ENCODE results near the gene WDCP. TPM values are rescaled to one million over a fixed set of nuclear protein-coding genes. Genes with fewer than 3 reads are reported as not detected.

Gene WDCP
- total and polyA plus RNA-seq, 7 donors = 4.6 to 17.3 (median 7.1) TPM

DNA sequence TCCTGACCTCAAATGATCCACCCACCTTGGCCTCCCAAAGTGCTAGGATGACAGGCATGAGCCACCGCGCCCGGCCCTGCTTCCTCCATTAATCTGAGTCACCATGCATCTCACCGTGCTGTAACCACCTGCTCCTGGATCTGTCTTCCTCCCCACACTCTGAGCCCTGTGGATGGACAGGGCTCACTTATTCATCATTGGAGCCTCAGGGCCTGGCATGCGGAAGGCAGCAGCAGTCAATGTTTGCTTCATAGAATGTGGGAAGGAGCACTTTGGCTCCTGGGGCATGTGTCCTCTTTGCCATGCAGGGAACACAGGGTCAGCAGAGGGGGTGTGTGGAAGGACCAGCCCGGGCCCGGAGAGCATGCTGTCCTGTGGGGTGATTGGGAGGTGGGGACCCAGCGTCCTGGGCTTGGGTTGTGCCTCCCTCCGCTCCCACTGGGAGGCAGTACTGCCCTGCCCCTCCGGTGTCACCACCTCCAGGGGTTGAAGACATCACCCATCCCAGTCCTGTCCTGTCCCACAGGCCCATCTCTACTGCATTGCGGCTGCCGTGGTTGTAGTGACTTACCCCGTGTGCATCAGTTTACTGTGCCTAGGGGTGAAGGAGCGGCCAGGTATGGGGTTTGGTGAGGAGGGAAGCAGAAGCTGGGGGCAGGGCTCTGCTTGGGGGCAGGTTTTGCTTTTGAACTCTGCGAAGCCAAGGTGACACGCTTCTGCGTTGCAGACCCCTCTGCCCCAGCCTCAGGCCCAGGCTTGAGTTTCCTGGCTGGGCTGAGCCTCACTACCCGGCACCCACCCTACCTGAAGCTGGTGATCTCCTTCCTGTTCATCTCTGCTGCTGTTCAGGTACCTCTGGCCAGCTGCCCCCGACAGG is 25.8 kb downstream of the WDCP start:
- DNase-seq = no peak
- H3K9me3 ChIP-seq = no peaks in the 10 kb centered on the region
- H3K36me3 ChIP-seq (ENCODE audit: insufficient read depth in 1 of 2, low read depth in 1 of 2) = peaks cover 0 to 23% of the 10 kb centered on the region in 2 donors
- no peak overlapping the region for H3K27ac ChIP-seq
- intact Hi-C loops (cut with DNase I) = no loop called here
- H3K4me3 ChIP-seq = no peak overlapping the region
- ATAC-seq = no peak
- TF ChIP-seq, protein P1, sequence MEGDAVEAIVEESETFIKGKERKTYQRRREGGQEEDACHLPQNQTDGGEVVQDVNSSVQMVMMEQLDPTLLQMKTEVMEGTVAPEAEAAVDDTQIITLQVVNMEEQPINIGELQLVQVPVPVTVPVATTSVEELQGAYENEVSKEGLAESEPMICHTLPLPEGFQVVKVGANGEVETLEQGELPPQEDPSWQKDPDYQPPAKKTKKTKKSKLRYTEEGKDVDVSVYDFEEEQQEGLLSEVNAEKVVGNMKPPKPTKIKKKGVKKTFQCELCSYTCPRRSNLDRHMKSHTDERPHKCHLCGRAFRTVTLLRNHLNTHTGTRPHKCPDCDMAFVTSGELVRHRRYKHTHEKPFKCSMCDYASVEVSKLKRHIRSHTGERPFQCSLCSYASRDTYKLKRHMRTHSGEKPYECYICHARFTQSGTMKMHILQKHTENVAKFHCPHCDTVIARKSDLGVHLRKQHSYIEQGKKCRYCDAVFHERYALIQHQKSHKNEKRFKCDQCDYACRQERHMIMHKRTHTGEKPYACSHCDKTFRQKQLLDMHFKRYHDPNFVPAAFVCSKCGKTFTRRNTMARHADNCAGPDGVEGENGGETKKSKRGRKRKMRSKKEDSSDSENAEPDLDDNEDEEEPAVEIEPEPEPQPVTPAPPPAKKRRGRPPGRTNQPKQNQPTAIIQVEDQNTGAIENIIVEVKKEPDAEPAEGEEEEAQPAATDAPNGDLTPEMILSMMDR (IDR thresholded peaks at IDR 0.05) = no peak
- WGBS, 3 donors = 75 to 81% (median 79%) methylated on average over 19 of the region's 19 CpGs
- no peaks in the 10 kb centered on the region for H3K4me1 ChIP-seq
- no peaks in the 10 kb centered on the region for H3K27me3 ChIP-seq (ENCODE audit: insufficient read depth in 3 of 3, low read length in 2 of 3)

DNA sequence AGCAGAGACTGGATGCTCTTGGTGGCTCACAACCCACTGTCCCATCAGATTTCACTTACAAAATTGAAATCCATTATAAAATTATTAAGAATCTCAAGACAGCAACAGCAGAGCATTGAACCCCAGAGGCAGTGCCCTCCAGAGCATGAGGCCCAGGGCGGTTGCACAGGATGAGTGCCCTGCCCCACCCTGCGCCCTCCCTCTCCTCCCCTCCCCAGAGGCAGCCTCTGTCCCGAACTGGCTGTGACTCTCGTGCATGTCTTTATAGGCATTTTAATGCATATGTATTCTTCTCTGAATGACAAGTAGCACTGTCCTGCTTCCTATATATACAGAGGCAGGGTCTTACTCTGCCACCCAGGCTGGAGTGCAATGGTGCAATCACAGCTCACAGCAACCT is 26.9 kb downstream of the WDCP start:
- DNase-seq (no peak), ATAC-seq (no peak)
- Histone ChIP-seq H3K36me3 (ENCODE audit: insufficient read depth in 1 of 2, low read depth in 1 of 2) (peaks cover 0 to 18% of the 10 kb centered on the region in 2 donors), H3K4me3 (no peak overlapping the region), H3K27me3 (ENCODE audit: insufficient read depth in 3 of 3, low read length in 2 of 3) (no peaks in the 10 kb centered on the region), H3K4me1 (no peaks in the 10 kb centered on the region), H3K27ac (no peak overlapping the region), H3K9me3 (no peaks in the 10 kb centered on the region)
- intact Hi-C loops (cut with DNase I) = no loop called here
- TF ChIP-seq, protein P1 (IDR thresholded peaks at IDR 0.05) = no peak
- 73 to 85% (median 76%) methylated on average over 4 of the region's 4 CpGs for WGBS, 3 donors

DNA sequence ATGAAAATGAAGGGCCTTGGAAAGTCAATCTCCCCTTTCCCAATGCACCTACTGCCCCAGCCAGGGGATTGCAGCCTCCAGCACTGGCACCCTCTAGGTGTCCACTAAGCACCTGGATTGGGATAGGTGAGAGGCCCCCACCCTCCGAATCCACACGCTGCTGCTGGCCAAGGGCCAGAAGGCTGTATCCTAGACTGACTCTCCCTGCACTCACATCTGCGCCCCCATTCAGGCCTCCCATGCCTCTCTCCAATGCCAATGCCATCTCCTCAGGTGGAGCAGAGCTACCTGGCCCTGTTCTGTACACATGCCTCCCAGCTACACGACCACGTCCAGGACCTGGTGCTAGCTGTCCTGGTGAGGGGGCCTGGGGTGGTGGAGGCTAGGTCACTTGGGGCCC is 27.5 kb downstream of the WDCP start:
- H3K4me1 ChIP-seq = no peaks in the 10 kb centered on the region
- DNase-seq (no peak), ATAC-seq (no peak)
- H3K27me3 ChIP-seq (ENCODE audit: insufficient read depth in 3 of 3, low read length in 2 of 3) = no peaks in the 10 kb centered on the region
- intact Hi-C loops (cut with DNase I) = no loop called here
- no peak overlapping the region for H3K4me3 ChIP-seq
- no peaks in the 10 kb centered on the region for H3K9me3 ChIP-seq
- H3K27ac ChIP-seq = no peak overlapping the region
- TF ChIP-seq, protein P1 (IDR thresholded peaks at IDR 0.05) = no peak
- WGBS, 3 donors = 86 to 95% (median 88%) methylated on average over 5 of the region's 5 CpGs
- H3K36me3 ChIP-seq (ENCODE audit: insufficient read depth in 1 of 2, low read depth in 1 of 2) = peaks cover 0 to 18% of the 10 kb centered on the region in 2 donors

DNA sequence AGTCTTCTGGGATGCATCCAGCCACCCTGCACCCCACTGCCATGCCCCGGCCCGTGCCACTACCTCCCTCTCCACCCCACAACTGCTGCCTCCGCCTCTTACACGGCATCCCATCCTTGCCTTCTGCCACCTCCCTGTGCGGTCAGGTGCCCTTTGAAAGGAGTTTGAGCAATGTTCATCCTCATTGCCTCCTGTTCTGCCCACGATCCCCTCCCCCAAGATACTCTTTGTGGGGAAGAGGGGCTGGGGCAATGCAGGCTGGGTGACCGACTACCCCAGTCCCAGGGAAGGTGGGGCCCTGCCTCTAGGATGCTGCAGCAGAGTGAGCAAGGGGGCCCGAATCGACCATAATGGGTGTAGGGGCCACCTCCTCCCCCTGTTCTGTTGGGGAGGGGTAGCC is 28.9 kb downstream of the WDCP start:
- H3K36me3 ChIP-seq (ENCODE audit: insufficient read depth in 1 of 2, low read depth in 1 of 2) = peaks cover 0 to 8% of the 10 kb centered on the region in 2 donors
- H3K9me3 ChIP-seq = no peaks in the 10 kb centered on the region
- H3K4me3 ChIP-seq = no peak overlapping the region
- TF ChIP-seq, protein P1 (IDR thresholded peaks at IDR 0.05) = no peak
- no peaks in the 10 kb centered on the region for H3K4me1 ChIP-seq
- intact Hi-C loops (cut with DNase I) = no loop called here
- no peaks in the 10 kb centered on the region for H3K27me3 ChIP-seq (ENCODE audit: insufficient read depth in 3 of 3, low read length in 2 of 3)
- no peak for DNase-seq
- no peak for ATAC-seq
- 76 to 85% (median 80%) methylated on average over 9 of the region's 9 CpGs for WGBS, 3 donors
- H3K27ac ChIP-seq = no peak overlapping the region

All from psoas muscle (tissue), 8 donors.